Lower lobe of right lung (tissue), 2 donors: Measurements from ENCODE around the gene FNIP2. TPM values are rescaled to one million over a fixed set of nuclear protein-coding genes. Genes with fewer than 3 reads are reported as not detected.

Experiments used
- ATAC-seq, 2 donors: fragments of 200-7000 bp; cut with Tn5 transposase; one replicate each; pipeline ENCODE4 v1.9.1; 2020 to 2022; ENCODE audit warnings: mild to moderate bottlenecking in 2 of 2, moderate library complexity in 2 of 2
- DNase-seq: peaks from one replicate; pipeline ENCODE4 v3.0.0-alpha.2; 2020
- H3K27ac ChIP-seq: fragments of 200-600 bp; one replicate; pipeline ENCODE4 v1.8.0; 2022
- H3K27me3 ChIP-seq: fragments of 200-600 bp; one replicate; pipeline ENCODE4 v1.8.0; 2022; ENCODE audit warnings: low read depth
- H3K36me3 ChIP-seq: fragments of 200-600 bp; one replicate; pipeline ENCODE4 v1.8.0; 2022; ENCODE audit warnings: mild to moderate bottlenecking
- H3K4me1 ChIP-seq: fragments of 200-600 bp; one replicate; pipeline ENCODE4 v1.8.0; 2022
- H3K4me3 ChIP-seq: fragments of 200-600 bp; one replicate; pipeline ENCODE4 v1.8.0; 2022; ENCODE audit warnings: mild to moderate bottlenecking
- H3K9me3 ChIP-seq: fragments of 200-600 bp; one replicate; pipeline ENCODE4 v1.8.0; 2022
- intact Hi-C: fragments of 100-400 bp; cut with DNase I; formaldehyde crosslinking; loops from one replicate; pipeline ENCODE4 v1.11.0; 2022
- total RNA-seq: library from RNA; stranded (reverse); fragmentation: NEBNext Ultra II Directional; extraction: Animal tissue kit (Norgen Biotek cat#: 25700); gene quantifications from one replicate; pipeline ENCODE4 v1.2.1, GENCODE V29; 2021
- TF ChIP-seq, protein P1 (sequence below): fragments of 200-600 bp; IDR thresholded peaks from one replicate; pipeline ENCODE4 v1.8.0; 2022; ENCODE audit warnings: antibody characterized with exemption, mild to moderate bottlenecking
- donor health status: DM: no; HTN: yes; CAD: no; lungs with severe emphysema.

The FNIP2 gene
- total RNA-seq, 1 donor from 2014 or later, result 90.7 TPM

DNA sequence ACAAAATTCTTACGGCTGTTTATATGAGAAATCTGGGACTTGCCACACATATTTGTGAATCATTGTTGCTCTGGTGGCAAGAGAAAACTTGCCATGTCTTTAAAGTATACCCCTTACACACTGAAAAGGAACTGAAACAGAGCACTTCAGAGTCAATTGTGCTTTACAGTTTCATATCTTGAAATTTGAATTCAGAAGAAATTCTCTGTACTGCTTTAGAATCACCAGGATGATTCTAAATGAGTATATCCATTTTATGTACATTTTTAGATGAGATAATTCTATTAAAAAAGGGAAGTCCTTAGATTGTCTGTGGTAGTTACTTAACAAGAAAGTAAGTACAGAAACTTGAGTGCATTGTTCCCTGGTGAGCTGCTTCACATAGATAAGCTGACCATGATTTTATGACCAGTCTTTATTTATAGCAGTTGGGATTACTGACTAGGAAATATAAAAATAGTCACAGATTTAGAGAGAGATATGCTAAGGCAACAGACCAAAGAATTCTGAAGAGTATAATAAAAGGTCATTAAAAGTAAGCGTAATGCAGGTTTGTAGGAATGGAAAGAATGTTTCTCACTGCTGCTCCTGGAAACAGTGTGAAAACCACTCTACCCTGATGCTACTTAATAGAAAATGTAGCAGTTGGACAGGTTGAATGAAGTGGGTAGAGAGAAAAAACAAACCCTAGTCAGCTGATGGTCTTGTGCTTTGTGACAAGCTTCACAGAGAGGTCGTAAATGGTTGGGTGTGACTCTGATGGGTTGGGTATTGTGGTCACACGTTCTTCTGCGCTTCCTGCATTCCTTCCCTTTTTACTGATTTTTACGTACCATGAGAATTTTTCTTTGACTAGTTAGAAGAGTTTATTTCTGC, 41.0 kb downstream of the FNIP2 start:
- Histone ChIP-seq H3K9me3 (no peaks in the 10 kb centered on the region), H3K4me3 (peak overlapping the region; percentile 10), H3K27ac (peak overlapping the region; percentile 75), H3K27me3 (no peaks in the 10 kb centered on the region), H3K4me1 (peaks cover 94% of the 10 kb centered on the region), H3K36me3 (no peaks in the 10 kb centered on the region)
- ATAC-seq (peak; percentile 78 to 92), DNase-seq (no peak)
- intact Hi-C loops, result no loop called here
- TF ChIP-seq, protein P1, sequence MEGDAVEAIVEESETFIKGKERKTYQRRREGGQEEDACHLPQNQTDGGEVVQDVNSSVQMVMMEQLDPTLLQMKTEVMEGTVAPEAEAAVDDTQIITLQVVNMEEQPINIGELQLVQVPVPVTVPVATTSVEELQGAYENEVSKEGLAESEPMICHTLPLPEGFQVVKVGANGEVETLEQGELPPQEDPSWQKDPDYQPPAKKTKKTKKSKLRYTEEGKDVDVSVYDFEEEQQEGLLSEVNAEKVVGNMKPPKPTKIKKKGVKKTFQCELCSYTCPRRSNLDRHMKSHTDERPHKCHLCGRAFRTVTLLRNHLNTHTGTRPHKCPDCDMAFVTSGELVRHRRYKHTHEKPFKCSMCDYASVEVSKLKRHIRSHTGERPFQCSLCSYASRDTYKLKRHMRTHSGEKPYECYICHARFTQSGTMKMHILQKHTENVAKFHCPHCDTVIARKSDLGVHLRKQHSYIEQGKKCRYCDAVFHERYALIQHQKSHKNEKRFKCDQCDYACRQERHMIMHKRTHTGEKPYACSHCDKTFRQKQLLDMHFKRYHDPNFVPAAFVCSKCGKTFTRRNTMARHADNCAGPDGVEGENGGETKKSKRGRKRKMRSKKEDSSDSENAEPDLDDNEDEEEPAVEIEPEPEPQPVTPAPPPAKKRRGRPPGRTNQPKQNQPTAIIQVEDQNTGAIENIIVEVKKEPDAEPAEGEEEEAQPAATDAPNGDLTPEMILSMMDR, result no peak

- Histone ChIP-seq H3K27me3 (no peaks in the 10 kb centered on the region), H3K4me1 (peaks cover 95% of the 10 kb centered on the region), H3K36me3 (no peaks in the 10 kb centered on the region), H3K9me3 (no peaks in the 10 kb centered on the region), H3K27ac (peak overlapping the region; percentile 75), H3K4me3 (peak overlapping the region; percentile 10)
- TF ChIP-seq, protein P1, result no peak
- ATAC-seq, result peak; percentile 66 to 74
- DNase-seq, result no peak
- intact Hi-C loops, result no loop called here
These were observed 41.8 kb downstream of the FNIP2 start for GRCh38 chr4:158810487-158811215.

GRCh38 chr4:158811216-158811540, 42.4 kb downstream of the FNIP2 start:
- H3K27ac ChIP-seq, result peak overlapping the region; percentile 75
- no peaks in the 10 kb centered on the region for H3K27me3 ChIP-seq
- DNase-seq, result no peak
- H3K4me3 ChIP-seq, result no peak overlapping the region
- ATAC-seq, result no peak
- TF ChIP-seq, protein P1, result no peak
- no peaks in the 10 kb centered on the region for H3K9me3 ChIP-seq
- H3K4me1 ChIP-seq, result peaks cover 90% of the 10 kb centered on the region
- intact Hi-C loops, result no loop called here
- no peaks in the 10 kb centered on the region for H3K36me3 ChIP-seq

GRCh38 chr4:158811704-158812103, 42.9 kb downstream of the FNIP2 start:
- no peaks in the 10 kb centered on the region for H3K27me3 ChIP-seq
- no peak overlapping the region for H3K4me3 ChIP-seq
- H3K9me3 ChIP-seq, result no peaks in the 10 kb centered on the region
- H3K27ac ChIP-seq, result peak overlapping the region; percentile 75
- intact Hi-C loops, result no loop called here
- H3K4me1 ChIP-seq, result peaks cover 88% of the 10 kb centered on the region
- ATAC-seq (peak; percentile 48 to 60), DNase-seq (no peak)
- H3K36me3 ChIP-seq, result no peaks in the 10 kb centered on the region
- TF ChIP-seq, protein P1, result no peak

GRCh38 chr4:158812133-158812532, 43.3 kb downstream of the FNIP2 start:
- H3K27ac ChIP-seq, result peak overlapping the region; percentile 75
- H3K4me1 ChIP-seq, result peaks cover 88% of the 10 kb centered on the region
- no peaks in the 10 kb centered on the region for H3K27me3 ChIP-seq
- no peak overlapping the region for H3K4me3 ChIP-seq
- no peak for ATAC-seq
- H3K36me3 ChIP-seq, result no peaks in the 10 kb centered on the region
- DNase-seq, result no peak
- no peaks in the 10 kb centered on the region for H3K9me3 ChIP-seq
- TF ChIP-seq, protein P1, result no peak
- intact Hi-C loops, result no loop called here
